WTC11 (cell line): ENCODE data around the gene NAT16. TPM values are rescaled to one million over a fixed set of nuclear protein-coding genes. Genes with fewer than 3 reads are reported as not detected.

ENCODE experiments used
- ATAC-seq: fragments of 200-7000 bp; cut with Tn5 transposase; 2 replicates; pipeline ENCODE4 v1.10.0; 2021; ENCODE audit warnings: mild to moderate bottlenecking, moderate library complexity
- CTCF ChIA-PET: fragments of 300-600 bp; sonication (Branson Sonifier 250); formaldehyde crosslinking; loops from one replicate; lab custom pipeline; 2021; ENCODE audit warnings: antibody characterized with exemption; lab: Charles Lee
- POLR2A ChIA-PET: fragments of 350-600 bp; sonication (Branson Sonifier 250); formaldehyde crosslinking; loops from one replicate; lab custom pipeline; 2021; ENCODE audit warnings: antibody characterized with exemption; lab: Charles Lee
- DNase-seq: peaks from one replicate; pipeline ENCODE4 v3.0.0; 2021; ENCODE audit warnings: low spot score
- H3K27ac Mint-ChIP-seq: 2 replicates; pipeline ENCODE4 v1.8.0; 2021; ENCODE audit warnings: mixed read lengths
- H3K27me3 Mint-ChIP-seq: 2 replicates; pipeline ENCODE4 v1.8.0; 2021; ENCODE audit warnings: low read depth, mild to moderate bottlenecking, moderate library complexity, mixed read lengths
- H3K36me3 Mint-ChIP-seq: 2 replicates; pipeline ENCODE4 v1.8.0; 2021; ENCODE audit warnings: mixed read lengths
- H3K4me1 Mint-ChIP-seq: 2 replicates; pipeline ENCODE4 v1.8.0; 2022; ENCODE audit warnings: mixed read lengths
- H3K4me3 Mint-ChIP-seq: 2 replicates; pipeline ENCODE4 v1.8.0; 2021; ENCODE audit warnings: mild to moderate bottlenecking, moderate library complexity, mixed read lengths
- H3K9me3 Mint-ChIP-seq: 2 replicates; pipeline ENCODE4 v1.8.0; 2021; ENCODE audit warnings: mixed read lengths
- ATF1 ChIP-seq: sonication (generic); formaldehyde crosslinking; IDR thresholded peaks from 2 replicates; pipeline ENCODE4 v1.8.1; 2023; ENCODE audit warnings: mild to moderate bottlenecking, moderate library complexity, missing genetic modification reagents
- CREM ChIP-seq: sonication (generic); formaldehyde crosslinking; IDR thresholded peaks from 2 replicates; pipeline ENCODE4 v1.8.1; 2022; ENCODE audit warnings: mild to moderate bottlenecking, missing genetic modification reagents, moderate library complexity
- ETV6 ChIP-seq: sonication (generic); formaldehyde crosslinking; IDR thresholded peaks from 2 replicates; pipeline ENCODE4 v1.8.1; 2022; ENCODE audit warnings: mild to moderate bottlenecking, missing genetic modification reagents
- FOXP1 ChIP-seq: sonication (generic); formaldehyde crosslinking; IDR thresholded peaks from 2 replicates; pipeline ENCODE4 v1.8.0; 2022; ENCODE audit warnings: missing genetic modification reagents, mild to moderate bottlenecking, moderate library complexity, borderline replicate concordance
- GABPB1 ChIP-seq: sonication (generic); formaldehyde crosslinking; IDR thresholded peaks from 2 replicates; pipeline ENCODE4 v1.8.1; 2023; ENCODE audit warnings: mild to moderate bottlenecking, missing genetic modification reagents
- HMGA2 ChIP-seq: fragments of 250-450 bp; sonication (Bioruptor Pico); IDR thresholded peaks from 2 replicates; pipeline ENCODE4 v1.4.0; 2021; ENCODE audit warnings: mild to moderate bottlenecking, moderate library complexity
- KAT7 ChIP-seq: sonication (generic); formaldehyde crosslinking; IDR thresholded peaks from 2 replicates; pipeline ENCODE4 v1.8.1; 2023; ENCODE audit warnings: missing genetic modification reagents, mild to moderate bottlenecking, borderline replicate concordance
- MXD4 ChIP-seq: fragments of 250-450 bp; sonication (Bioruptor Pico); IDR thresholded peaks from 2 replicates; pipeline ENCODE4 v1.8.0; 2021; ENCODE audit warnings: mild to moderate bottlenecking, moderate library complexity, borderline replicate concordance
- NFYB ChIP-seq: sonication (generic); formaldehyde crosslinking; conservative IDR thresholded peaks from 2 replicates; pipeline ENCODE4 v1.8.0; 2022; ENCODE audit warnings: low read depth, missing genetic modification reagents
- NR3C1 ChIP-seq: sonication (generic); formaldehyde crosslinking; conservative IDR thresholded peaks from 2 replicates; pipeline ENCODE4 v1.8.1; 2023; ENCODE audit warnings: low read depth, mild to moderate bottlenecking, missing genetic modification reagents
- SMAD3 ChIP-seq: sonication (generic); formaldehyde crosslinking; IDR thresholded peaks from 2 replicates; pipeline ENCODE4 v1.8.0; 2022; ENCODE audit warnings: missing genetic modification reagents, mild to moderate bottlenecking, borderline replicate concordance
- SOX15 ChIP-seq: fragments of 250-450 bp; sonication (Bioruptor Pico); IDR thresholded peaks from 2 replicates; pipeline ENCODE4 v1.9.0; 2021; ENCODE audit warnings: mild to moderate bottlenecking
- ZBTB21 ChIP-seq: sonication (generic); formaldehyde crosslinking; IDR thresholded peaks from 2 replicates; pipeline ENCODE4 v1.8.1; 2023; ENCODE audit warnings: mild to moderate bottlenecking, missing genetic modification reagents, borderline replicate concordance
- ZNF232 ChIP-seq: sonication (generic); formaldehyde crosslinking; IDR thresholded peaks from 2 replicates; pipeline ENCODE4 v1.8.0; 2022; ENCODE audit warnings: mild to moderate bottlenecking, missing genetic modification reagents
- ZNF396 ChIP-seq: fragments of 250-450 bp; sonication (Bioruptor Pico); IDR thresholded peaks from 2 replicates; pipeline ENCODE4 v1.8.0; 2021; ENCODE audit warnings: mild to moderate bottlenecking, moderate library complexity, borderline replicate concordance
- ZNF671 ChIP-seq: fragments of 250-450 bp; sonication (Bioruptor Pico); IDR thresholded peaks from 2 replicates; pipeline ENCODE4 v1.8.0; 2021; ENCODE audit warnings: mild to moderate bottlenecking
- total RNA-seq: library from RNA; stranded (reverse); gene quantifications from 3 replicates; pipeline ENCODE4 v1.2.3, GENCODE V29; 2021
- TF ChIP-seq, protein P1 (sequence below): sonication (generic); formaldehyde crosslinking; IDR thresholded peaks from 2 replicates; pipeline ENCODE4 v1.8.0; 2022; ENCODE audit warnings: mild to moderate bottlenecking, missing genetic modification reagents
- TF ChIP-seq, protein P2 (sequence below): sonication (generic); formaldehyde crosslinking; IDR thresholded peaks from 2 replicates; pipeline ENCODE4 v1.8.1; 2022; ENCODE audit warnings: low read depth, missing genetic modification reagents, borderline replicate concordance
- TF ChIP-seq, protein P3 (sequence below): sonication (generic); formaldehyde crosslinking; IDR thresholded peaks from 2 replicates; pipeline ENCODE4 v1.8.0; 2023; ENCODE audit warnings: missing genetic modification reagents
- TF ChIP-seq, protein P4 (sequence below): sonication (generic); formaldehyde crosslinking; IDR thresholded peaks from 2 replicates; pipeline ENCODE4 v1.8.0; 2023; ENCODE audit warnings: missing genetic modification reagents, mild to moderate bottlenecking, borderline replicate concordance
- TF ChIP-seq, protein P5 (sequence below): sonication (generic); formaldehyde crosslinking; IDR thresholded peaks from 2 replicates; pipeline ENCODE4 v1.8.0; 2022; ENCODE audit warnings: missing genetic modification reagents

The NAT16 gene
- total RNA-seq, 1 experiment from 2014 or later = 0.39 TPM

DNA sequence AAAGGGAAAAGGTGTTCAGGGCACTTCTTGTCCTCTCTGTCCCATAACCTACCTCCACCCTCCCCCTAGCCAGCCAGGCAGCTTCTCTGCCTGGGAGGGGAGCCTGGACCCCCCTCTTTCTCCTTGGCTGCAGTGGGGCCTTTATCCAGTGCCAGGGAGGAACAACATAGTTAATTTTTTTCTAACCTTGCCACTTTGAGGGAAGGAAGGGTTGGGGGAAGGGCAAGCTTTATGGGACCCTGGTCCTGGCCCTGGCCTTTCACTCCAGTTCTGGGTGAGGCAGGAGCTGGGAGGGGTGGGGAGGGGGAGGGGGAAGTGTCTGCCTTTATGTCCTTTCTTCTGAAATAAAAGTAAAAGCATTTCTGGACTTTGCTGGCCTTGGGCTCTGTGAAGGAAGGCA lies 19.2 kb downstream of the NAT16 start (continued):
- TF ChIP-seq ZNF671 (CRISPR knock-in tag) (no peak), ZBTB21 (no peak), SOX15 (CRISPR knock-in tag) (no peak), FOXP1 (CRISPR knock-in tag) (no peak), CREM (CRISPR knock-in tag) (no peak), HMGA2 (no peak)
- TF ChIP-seq, protein P1, sequence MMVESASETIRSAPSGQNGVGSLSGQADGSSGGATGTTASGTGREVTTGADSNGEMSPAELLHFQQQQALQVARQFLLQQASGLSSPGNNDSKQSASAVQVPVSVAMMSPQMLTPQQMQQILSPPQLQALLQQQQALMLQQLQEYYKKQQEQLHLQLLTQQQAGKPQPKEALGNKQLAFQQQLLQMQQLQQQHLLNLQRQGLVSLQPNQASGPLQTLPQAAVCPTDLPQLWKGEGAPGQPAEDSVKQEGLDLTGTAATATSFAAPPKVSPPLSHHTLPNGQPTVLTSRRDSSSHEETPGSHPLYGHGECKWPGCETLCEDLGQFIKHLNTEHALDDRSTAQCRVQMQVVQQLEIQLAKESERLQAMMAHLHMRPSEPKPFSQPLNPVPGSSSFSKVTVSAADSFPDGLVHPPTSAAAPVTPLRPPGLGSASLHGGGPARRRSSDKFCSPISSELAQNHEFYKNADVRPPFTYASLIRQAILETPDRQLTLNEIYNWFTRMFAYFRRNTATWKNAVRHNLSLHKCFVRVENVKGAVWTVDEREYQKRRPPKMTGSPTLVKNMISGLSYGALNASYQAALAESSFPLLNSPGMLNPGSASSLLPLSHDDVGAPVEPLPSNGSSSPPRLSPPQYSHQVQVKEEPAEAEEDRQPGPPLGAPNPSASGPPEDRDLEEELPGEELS = no peak

DNA sequence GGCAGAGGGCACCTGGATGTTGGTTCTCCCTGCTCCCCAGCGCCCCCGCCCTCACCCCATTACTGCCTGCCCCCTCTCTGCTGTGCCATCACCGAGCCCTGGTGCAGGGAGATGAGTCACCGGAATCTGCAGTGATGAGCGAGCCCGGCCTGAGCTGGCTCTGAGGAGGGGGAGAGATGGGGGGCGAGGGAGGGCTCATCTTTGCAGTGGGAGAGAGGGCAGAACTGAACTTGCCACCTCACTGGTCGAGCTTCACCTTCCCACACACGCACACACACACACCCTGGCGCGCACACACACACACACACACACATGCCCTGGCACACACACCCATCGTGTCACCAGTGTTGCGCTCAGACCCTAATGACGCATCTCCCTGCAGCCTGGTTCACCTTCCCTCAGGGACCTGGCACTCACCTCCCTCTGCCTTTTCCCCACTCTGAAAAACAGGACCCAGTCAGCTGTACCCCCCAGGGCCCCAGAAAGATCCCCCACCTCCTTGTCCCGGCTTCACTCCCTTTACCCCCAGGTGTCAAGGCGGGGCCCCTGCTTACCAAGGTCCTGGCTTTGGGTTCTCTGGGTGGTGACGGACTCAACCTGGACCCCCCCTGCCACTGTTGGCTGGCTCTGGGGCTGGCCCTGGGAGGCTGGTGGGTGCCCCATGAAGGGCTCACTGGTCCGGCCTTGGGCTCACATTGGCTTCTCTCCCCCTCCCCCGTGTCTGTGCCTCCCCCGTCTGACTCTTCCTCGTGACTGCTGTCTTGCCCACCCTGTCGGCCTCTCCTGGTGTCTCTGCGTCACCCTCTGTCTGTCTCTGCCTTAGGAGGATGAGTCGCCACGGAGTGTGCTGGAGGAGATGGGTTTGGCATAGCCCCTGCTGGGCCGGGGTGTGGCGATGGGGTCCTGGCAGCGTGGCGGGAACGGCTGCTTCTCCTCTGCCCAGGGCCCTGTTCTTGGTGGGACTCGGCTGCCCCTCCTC lies 20.1 kb downstream of the NAT16 start:
- ATAC-seq = no peak
- TF ChIP-seq MXD4 (CRISPR knock-in tag) (no peak), GABPB1 (CRISPR knock-in tag) (no peak), ATF1 (CRISPR knock-in tag) (no peak), ZNF232 (CRISPR knock-in tag) (no peak), SMAD3 (CRISPR knock-in tag) (no peak), ZBTB21 (no peak), ETV6 (no peak), ZNF396 (CRISPR knock-in tag) (no peak), NR3C1 (CRISPR knock-in tag) (no peak), NFYB (CRISPR knock-in tag) (no peak), KAT7 (CRISPR knock-in tag) (no peak)
- TF ChIP-seq, protein P2, sequence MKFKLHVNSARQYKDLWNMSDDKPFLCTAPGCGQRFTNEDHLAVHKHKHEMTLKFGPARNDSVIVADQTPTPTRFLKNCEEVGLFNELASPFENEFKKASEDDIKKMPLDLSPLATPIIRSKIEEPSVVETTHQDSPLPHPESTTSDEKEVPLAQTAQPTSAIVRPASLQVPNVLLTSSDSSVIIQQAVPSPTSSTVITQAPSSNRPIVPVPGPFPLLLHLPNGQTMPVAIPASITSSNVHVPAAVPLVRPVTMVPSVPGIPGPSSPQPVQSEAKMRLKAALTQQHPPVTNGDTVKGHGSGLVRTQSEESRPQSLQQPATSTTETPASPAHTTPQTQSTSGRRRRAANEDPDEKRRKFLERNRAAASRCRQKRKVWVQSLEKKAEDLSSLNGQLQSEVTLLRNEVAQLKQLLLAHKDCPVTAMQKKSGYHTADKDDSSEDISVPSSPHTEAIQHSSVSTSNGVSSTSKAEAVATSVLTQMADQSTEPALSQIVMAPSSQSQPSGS (CRISPR knock-in tag) = no peak
- TF ChIP-seq, protein P3, sequence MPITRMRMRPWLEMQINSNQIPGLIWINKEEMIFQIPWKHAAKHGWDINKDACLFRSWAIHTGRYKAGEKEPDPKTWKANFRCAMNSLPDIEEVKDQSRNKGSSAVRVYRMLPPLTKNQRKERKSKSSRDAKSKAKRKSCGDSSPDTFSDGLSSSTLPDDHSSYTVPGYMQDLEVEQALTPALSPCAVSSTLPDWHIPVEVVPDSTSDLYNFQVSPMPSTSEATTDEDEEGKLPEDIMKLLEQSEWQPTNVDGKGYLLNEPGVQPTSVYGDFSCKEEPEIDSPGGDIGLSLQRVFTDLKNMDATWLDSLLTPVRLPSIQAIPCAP (CRISPR knock-in tag) = no peak
- TF ChIP-seq, protein P4, sequence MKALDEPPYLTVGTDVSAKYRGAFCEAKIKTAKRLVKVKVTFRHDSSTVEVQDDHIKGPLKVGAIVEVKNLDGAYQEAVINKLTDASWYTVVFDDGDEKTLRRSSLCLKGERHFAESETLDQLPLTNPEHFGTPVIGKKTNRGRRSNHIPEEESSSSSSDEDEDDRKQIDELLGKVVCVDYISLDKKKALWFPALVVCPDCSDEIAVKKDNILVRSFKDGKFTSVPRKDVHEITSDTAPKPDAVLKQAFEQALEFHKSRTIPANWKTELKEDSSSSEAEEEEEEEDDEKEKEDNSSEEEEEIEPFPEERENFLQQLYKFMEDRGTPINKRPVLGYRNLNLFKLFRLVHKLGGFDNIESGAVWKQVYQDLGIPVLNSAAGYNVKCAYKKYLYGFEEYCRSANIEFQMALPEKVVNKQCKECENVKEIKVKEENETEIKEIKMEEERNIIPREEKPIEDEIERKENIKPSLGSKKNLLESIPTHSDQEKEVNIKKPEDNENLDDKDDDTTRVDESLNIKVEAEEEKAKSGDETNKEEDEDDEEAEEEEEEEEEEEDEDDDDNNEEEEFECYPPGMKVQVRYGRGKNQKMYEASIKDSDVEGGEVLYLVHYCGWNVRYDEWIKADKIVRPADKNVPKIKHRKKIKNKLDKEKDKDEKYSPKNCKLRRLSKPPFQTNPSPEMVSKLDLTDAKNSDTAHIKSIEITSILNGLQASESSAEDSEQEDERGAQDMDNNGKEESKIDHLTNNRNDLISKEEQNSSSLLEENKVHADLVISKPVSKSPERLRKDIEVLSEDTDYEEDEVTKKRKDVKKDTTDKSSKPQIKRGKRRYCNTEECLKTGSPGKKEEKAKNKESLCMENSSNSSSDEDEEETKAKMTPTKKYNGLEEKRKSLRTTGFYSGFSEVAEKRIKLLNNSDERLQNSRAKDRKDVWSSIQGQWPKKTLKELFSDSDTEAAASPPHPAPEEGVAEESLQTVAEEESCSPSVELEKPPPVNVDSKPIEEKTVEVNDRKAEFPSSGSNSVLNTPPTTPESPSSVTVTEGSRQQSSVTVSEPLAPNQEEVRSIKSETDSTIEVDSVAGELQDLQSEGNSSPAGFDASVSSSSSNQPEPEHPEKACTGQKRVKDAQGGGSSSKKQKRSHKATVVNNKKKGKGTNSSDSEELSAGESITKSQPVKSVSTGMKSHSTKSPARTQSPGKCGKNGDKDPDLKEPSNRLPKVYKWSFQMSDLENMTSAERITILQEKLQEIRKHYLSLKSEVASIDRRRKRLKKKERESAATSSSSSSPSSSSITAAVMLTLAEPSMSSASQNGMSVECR = no peak
- TF ChIP-seq, protein P5, sequence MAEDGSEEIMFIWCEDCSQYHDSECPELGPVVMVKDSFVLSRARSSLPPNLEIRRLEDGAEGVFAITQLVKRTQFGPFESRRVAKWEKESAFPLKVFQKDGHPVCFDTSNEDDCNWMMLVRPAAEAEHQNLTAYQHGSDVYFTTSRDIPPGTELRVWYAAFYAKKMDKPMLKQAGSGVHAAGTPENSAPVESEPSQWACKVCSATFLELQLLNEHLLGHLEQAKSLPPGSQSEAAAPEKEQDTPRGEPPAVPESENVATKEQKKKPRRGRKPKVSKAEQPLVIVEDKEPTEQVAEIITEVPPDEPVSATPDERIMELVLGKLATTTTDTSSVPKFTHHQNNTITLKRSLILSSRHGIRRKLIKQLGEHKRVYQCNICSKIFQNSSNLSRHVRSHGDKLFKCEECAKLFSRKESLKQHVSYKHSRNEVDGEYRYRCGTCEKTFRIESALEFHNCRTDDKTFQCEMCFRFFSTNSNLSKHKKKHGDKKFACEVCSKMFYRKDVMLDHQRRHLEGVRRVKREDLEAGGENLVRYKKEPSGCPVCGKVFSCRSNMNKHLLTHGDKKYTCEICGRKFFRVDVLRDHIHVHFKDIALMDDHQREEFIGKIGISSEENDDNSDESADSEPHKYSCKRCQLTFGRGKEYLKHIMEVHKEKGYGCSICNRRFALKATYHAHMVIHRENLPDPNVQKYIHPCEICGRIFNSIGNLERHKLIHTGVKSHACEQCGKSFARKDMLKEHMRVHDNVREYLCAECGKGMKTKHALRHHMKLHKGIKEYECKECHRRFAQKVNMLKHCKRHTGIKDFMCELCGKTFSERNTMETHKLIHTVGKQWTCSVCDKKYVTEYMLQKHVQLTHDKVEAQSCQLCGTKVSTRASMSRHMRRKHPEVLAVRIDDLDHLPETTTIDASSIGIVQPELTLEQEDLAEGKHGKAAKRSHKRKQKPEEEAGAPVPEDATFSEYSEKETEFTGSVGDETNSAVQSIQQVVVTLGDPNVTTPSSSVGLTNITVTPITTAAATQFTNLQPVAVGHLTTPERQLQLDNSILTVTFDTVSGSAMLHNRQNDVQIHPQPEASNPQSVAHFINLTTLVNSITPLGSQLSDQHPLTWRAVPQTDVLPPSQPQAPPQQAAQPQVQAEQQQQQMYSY (CRISPR knock-in tag) = no peak

More for the DNA sequence above, 20.1 kb downstream of the NAT16 start:
- Mint-ChIP-seq H3K4me3 (no peak overlapping the region), H3K4me1 (peaks cover 60% of the 10 kb centered on the region), H3K27ac (no peak overlapping the region), H3K9me3 (no peaks in the 10 kb centered on the region), H3K27me3 (peaks cover 16% of the 10 kb centered on the region), H3K36me3 (peaks cover 5% of the 10 kb centered on the region; the same call in 1 of the 2 replicates)
- ChIA-PET POLR2A (no interaction called here), CTCF (interaction anchor here (1.0 to 9.0 kb wide), 7 partner anchors 14 to 84 kb away, joined by 4 to 109 read pairs (median 7); partner anchors contain the start of genes PLOD3, SERPINE1 and ZNHIT1)
- no peak for DNase-seq
